ENCODE measurements around the gene BCL7C. TPM values are rescaled to one million over a fixed set of nuclear protein-coding genes. Genes with fewer than 3 reads are reported as not detected.

Gene BCL7C
- total RNA-seq, 2 experiments from 2014 or later: 17.8 to 19.1 TPM

- H3K4me1 ChIP-seq (ENCODE audit: insufficient read depth, low read length): peaks cover 12% of the 10 kb centered on the region
- no peaks in the 10 kb centered on the region for H3K9me3 Mint-ChIP-seq
- intact Hi-C loops (cut with DNase I, micrococcal nuclease): no loop called here
- H3K4me3 ChIP-seq (ENCODE audit: low read length): no peak overlapping the region
- ATAC-seq (ENCODE audit: poor library complexity) (no peak), DNase-seq (no peak)
- no peaks in the 10 kb centered on the region for H3K9me3 ChIP-seq (ENCODE audit: control insufficient read depth in 1 of 2, insufficient read depth in 1 of 2, low read length in 2 of 2)
- H3K4me3 Mint-ChIP-seq: no peak overlapping the region
- H3K36me3 ChIP-seq (ENCODE audit: insufficient read depth, low read length): peaks cover 13% of the 10 kb centered on the region
- POLR2A ChIA-PET: no interaction called here
- no peak for TF ChIP-seq CTCF (IDR thresholded peaks at IDR 0.05)
- CTCF ChIA-PET: no interaction called here
- no peaks in the 10 kb centered on the region for H3K27me3 Mint-ChIP-seq
- H3K27ac ChIP-seq (ENCODE audit: low read depth in 1 of 2, low read length in 2 of 2): no peak overlapping the region
- peaks cover 20% of the 10 kb centered on the region for H3K36me3 Mint-ChIP-seq (ENCODE audit: low read depth)
- no peak overlapping the region for H3K27ac Mint-ChIP-seq
- no peaks in the 10 kb centered on the region for H3K27me3 ChIP-seq (ENCODE audit: control insufficient read depth in 1 of 2, insufficient read depth in 2 of 2, low read length in 2 of 2)
- H3K4me1 Mint-ChIP-seq (ENCODE audit: low read depth): peaks cover 12% of the 10 kb centered on the region
These were observed 36.3 kb upstream of the BCL7C start for GRCh38 chr16:30930160-30930571.

- Mint-ChIP-seq H3K27me3 (no peaks in the 10 kb centered on the region), H3K27ac (no peak overlapping the region), H3K4me1 (ENCODE audit: low read depth) (peaks cover 10% of the 10 kb centered on the region), H3K36me3 (ENCODE audit: low read depth) (peaks cover 17% of the 10 kb centered on the region), H3K4me3 (no peak overlapping the region), H3K9me3 (no peaks in the 10 kb centered on the region)
- H3K27ac ChIP-seq (ENCODE audit: low read depth in 1 of 2, low read length in 2 of 2): no peak overlapping the region
- H3K9me3 ChIP-seq (ENCODE audit: control insufficient read depth in 1 of 2, insufficient read depth in 1 of 2, low read length in 2 of 2): no peaks in the 10 kb centered on the region
- TF ChIP-seq CTCF (IDR thresholded peaks at IDR 0.05): no peak
- peaks cover 13% of the 10 kb centered on the region for H3K36me3 ChIP-seq (ENCODE audit: insufficient read depth, low read length)
- peaks cover 12% of the 10 kb centered on the region for H3K4me1 ChIP-seq (ENCODE audit: insufficient read depth, low read length)
- DNase-seq: no peak
- no peak overlapping the region for H3K4me3 ChIP-seq (ENCODE audit: low read length)
- no peak for ATAC-seq (ENCODE audit: poor library complexity)
- ChIA-PET POLR2A (interaction anchor here (1.2 kb wide), 1 partner anchor 115 kb away, joined by 5 read pairs; no protein-coding TSS in a partner anchor), CTCF (no interaction called here)
- intact Hi-C loops (cut with DNase I, micrococcal nuclease): loop anchor here (10.0 kb wide), 3 partner anchors 146 to 934 kb away; partner anchors contain the start of genes HIRIP3 (in 1 of the 2), INO80E (in 1 of the 2), MYL11 (in 1 of the 2) and TBC1D10B (in 1 of the 2)
- H3K27me3 ChIP-seq (ENCODE audit: control insufficient read depth in 1 of 2, insufficient read depth in 2 of 2, low read length in 2 of 2): no peaks in the 10 kb centered on the region
These were observed 35.3 kb upstream of the BCL7C start for GRCh38 chr16:30929167-30929566.

- no peaks in the 10 kb centered on the region for H3K9me3 Mint-ChIP-seq
- no peak overlapping the region for H3K4me3 ChIP-seq (ENCODE audit: low read length)
- H3K9me3 ChIP-seq (ENCODE audit: control insufficient read depth in 1 of 2, insufficient read depth in 1 of 2, low read length in 2 of 2): no peaks in the 10 kb centered on the region
- intact Hi-C loops (cut with DNase I, micrococcal nuclease): loop anchor here (10.0 kb wide), 3 partner anchors 146 to 934 kb away; partner anchors contain the start of genes HIRIP3 (in 1 of the 2), INO80E (in 1 of the 2), MYL11 (in 1 of the 2) and TBC1D10B (in 1 of the 2)
- H3K27me3 ChIP-seq (ENCODE audit: control insufficient read depth in 1 of 2, insufficient read depth in 2 of 2, low read length in 2 of 2): no peaks in the 10 kb centered on the region
- peaks cover 13% of the 10 kb centered on the region for H3K36me3 ChIP-seq (ENCODE audit: insufficient read depth, low read length)
- H3K27me3 Mint-ChIP-seq: no peaks in the 10 kb centered on the region
- CTCF ChIA-PET: no interaction called here
- H3K4me1 Mint-ChIP-seq (ENCODE audit: low read depth): peaks cover 10% of the 10 kb centered on the region
- no peak overlapping the region for H3K27ac ChIP-seq (ENCODE audit: low read depth in 1 of 2, low read length in 2 of 2)
- no peak overlapping the region for H3K27ac Mint-ChIP-seq
- peaks cover 16% of the 10 kb centered on the region for H3K4me1 ChIP-seq (ENCODE audit: insufficient read depth, low read length)
- H3K4me3 Mint-ChIP-seq: no peak overlapping the region
- H3K36me3 Mint-ChIP-seq (ENCODE audit: low read depth): peaks cover 17% of the 10 kb centered on the region
- DNase-seq: no peak
- POLR2A ChIA-PET: interaction anchor here (1.2 kb wide), 1 partner anchor 115 kb away, joined by 5 read pairs; no protein-coding TSS in a partner anchor
- ATAC-seq (ENCODE audit: poor library complexity): no peak
- no peak for TF ChIP-seq CTCF (IDR thresholded peaks at IDR 0.05)
These were observed 34.5 kb upstream of the BCL7C start for GRCh38 chr16:30928390-30928789.
